ENCODE data around the gene ADCY2.

Gene ADCY2

DNA sequence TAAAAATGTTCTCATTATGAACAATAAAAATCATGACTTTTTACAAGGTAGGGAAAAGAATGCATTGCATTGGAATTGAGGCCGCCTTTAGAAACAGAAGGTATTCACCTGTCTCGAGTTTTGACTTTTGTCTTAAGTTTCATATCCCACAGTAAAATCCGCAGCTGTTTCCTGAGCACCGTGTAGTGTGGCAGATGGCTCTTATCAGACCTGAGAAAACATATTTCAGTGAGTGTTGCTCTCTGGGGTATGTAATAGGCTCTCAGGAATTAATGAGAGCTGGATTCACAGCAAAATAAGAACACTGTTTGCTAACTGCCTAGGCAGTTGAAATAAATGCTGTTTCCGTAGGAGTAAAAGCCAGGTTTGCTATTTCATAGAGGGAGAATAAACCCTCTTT is 233.6 kb downstream of the ADCY2 start:
- TF ChIP-seq, protein P1, sequence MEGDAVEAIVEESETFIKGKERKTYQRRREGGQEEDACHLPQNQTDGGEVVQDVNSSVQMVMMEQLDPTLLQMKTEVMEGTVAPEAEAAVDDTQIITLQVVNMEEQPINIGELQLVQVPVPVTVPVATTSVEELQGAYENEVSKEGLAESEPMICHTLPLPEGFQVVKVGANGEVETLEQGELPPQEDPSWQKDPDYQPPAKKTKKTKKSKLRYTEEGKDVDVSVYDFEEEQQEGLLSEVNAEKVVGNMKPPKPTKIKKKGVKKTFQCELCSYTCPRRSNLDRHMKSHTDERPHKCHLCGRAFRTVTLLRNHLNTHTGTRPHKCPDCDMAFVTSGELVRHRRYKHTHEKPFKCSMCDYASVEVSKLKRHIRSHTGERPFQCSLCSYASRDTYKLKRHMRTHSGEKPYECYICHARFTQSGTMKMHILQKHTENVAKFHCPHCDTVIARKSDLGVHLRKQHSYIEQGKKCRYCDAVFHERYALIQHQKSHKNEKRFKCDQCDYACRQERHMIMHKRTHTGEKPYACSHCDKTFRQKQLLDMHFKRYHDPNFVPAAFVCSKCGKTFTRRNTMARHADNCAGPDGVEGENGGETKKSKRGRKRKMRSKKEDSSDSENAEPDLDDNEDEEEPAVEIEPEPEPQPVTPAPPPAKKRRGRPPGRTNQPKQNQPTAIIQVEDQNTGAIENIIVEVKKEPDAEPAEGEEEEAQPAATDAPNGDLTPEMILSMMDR (IDR thresholded peaks at IDR 0.05; ENCODE audit: low read length, missing control alignments): no peak
- DNase-seq (ENCODE audit: low read depth): no peak
- H3K4me3 ChIP-seq (replicated peaks; ENCODE audit: low read depth, low read length): no peak overlapping the region

DNA sequence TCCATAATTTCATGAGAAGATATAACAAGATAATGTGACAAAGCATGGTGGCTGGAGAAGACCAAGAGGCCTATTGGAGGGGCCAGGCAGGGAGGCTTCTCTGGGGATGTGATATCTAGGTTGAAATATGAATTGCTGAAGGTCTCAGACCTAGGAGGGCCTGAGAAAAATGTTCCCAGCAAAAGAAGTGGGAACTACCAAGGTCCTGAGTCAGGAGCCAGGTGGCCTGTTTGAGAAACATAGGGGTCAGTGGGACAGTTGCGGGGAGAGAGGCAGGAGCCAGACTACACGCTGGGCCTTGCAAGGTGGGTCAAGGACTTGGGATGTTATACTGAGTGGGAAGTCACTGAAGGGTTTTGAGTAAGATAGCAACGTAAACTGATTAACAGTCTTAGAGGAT is 238.9 kb downstream of the ADCY2 start:
- DNase-seq (ENCODE audit: low read depth): no peak
- TF ChIP-seq, protein P1 (IDR thresholded peaks at IDR 0.05; ENCODE audit: low read length, missing control alignments): no peak
- H3K4me3 ChIP-seq (replicated peaks; ENCODE audit: low read depth, low read length): no peak overlapping the region

DNA sequence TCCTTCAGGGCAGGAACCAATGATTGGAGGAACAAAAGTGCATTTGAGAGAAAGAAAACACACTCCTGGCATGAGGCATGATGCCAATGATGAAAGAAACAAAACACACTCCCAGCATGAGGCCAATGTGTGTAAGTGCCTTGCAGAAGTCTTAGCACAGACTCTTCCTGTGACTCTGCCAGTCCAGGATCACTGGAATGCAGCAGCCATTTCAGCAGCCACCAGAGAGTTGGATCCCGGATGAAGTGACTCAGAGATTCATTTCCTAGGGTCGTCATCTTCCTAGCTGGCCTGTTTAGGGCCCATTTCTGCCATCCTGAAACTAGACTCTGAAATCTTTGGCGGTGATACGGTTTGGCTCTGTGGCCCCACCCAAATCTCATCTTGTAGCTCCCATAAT is 242.5 kb downstream of the ADCY2 start:
- TF ChIP-seq, protein P1 (IDR thresholded peaks at IDR 0.05; ENCODE audit: low read length, missing control alignments): no peak
- no peak for DNase-seq (ENCODE audit: low read depth)

DNA sequence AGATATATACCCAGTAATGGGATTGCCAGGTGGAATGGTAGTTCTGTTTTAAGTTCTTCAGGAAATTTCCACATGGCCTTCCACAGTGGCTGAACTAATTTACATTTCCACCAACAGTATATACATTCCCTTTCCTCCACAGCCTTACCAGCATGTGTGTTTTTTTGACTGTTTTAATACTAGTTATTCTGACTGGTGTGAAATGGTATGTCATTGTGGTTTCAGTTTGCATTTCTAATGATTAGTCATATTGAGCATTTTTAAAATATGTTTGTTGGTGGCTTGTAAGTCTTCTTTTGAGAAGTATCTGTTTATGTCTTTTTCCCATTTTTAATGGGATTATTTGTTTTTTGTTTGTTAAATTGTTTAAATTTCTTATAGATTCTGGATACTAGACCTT is 246.1 kb downstream of the ADCY2 start:
- no peak for DNase-seq (ENCODE audit: low read depth)
- TF ChIP-seq, protein P1 (IDR thresholded peaks at IDR 0.05; ENCODE audit: low read length, missing control alignments): no peak
- H3K4me3 ChIP-seq (replicated peaks; ENCODE audit: low read depth, low read length): no peak overlapping the region

More for the DNA sequence above, 242.5 kb downstream of the ADCY2 start:
- H3K4me3 ChIP-seq (replicated peaks; ENCODE audit: low read depth, low read length): no peak overlapping the region

DNA sequence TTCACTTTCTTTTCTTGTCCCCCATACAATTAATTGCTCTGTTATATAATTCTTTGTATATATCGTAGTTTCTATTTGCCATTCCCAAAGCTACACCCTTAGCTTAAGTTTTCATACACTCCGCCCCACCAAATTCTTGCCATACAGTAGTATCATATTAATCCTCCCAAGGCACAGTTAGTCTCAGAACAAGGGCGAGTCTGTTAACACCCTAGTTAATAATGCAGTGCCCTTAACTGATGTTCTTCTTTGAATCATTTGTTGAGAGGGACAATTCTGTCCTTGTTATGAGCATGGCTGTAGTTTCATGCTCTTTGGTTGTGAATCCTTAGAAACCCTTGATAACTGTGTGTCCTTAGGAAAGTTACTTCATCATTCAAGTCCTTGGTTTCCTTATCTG is 248.8 kb downstream of the ADCY2 start:
- H3K4me3 ChIP-seq (replicated peaks; ENCODE audit: low read depth, low read length): no peak overlapping the region
- TF ChIP-seq, protein P1 (IDR thresholded peaks at IDR 0.05; ENCODE audit: low read length, missing control alignments): no peak
- no peak for DNase-seq (ENCODE audit: low read depth)

DNA sequence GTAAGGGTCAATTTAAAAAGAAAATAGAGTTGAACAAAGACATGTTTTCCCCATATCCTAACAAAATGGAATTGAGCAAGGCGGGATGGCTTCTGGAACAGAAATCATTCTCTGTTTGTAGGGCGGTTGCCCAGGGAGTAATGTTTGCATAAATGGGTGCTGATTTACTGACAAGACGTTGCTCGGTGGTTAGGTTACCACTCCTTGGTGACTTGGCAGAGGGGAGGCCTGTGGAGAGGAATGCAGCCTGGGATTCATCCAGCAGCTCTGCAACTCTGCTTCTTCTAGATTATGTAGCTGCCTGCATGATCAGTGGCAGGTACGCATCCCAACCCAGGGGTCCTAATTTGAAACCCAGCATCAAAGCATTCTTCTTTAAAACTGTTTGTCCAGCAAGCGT is 254.8 kb downstream of the ADCY2 start:
- no peak for DNase-seq (ENCODE audit: low read depth)
- H3K4me3 ChIP-seq (replicated peaks; ENCODE audit: low read depth, low read length): no peak overlapping the region
- TF ChIP-seq, protein P1 (IDR thresholded peaks at IDR 0.05; ENCODE audit: low read length, missing control alignments): no peak

DNA sequence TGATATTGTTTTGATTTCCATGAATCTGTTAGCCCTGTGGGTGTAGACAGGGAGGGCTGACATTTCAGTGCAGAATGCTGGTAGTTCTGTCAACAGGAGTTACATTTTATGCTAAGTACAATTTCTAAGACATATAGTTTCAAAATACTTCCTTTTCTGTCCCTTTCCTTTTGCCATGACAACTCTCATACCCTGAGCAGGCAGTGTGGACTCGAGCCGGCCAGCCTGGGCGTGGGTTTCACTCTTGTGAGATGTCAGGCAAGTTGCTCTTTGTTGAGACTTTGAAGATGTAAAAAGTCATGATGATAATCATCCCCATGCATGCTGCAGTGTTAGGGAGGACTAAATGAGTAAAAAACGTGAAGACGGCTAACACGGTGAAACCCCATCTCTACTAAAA is 257.1 kb downstream of the ADCY2 start:
- DNase-seq (ENCODE audit: low read depth): no peak
- TF ChIP-seq, protein P1 (IDR thresholded peaks at IDR 0.05; ENCODE audit: low read length, missing control alignments): no peak
- H3K4me3 ChIP-seq (replicated peaks; ENCODE audit: low read depth, low read length): no peak overlapping the region
